Measurements from ENCODE around the gene SEPTIN7. TPM values are rescaled to one million over a fixed set of nuclear protein-coding genes. Genes with fewer than 3 reads are reported as not detected.

Gene SEPTIN7
- total and polyA plus RNA-seq, 9 of the 15 experiments (the other 6 are each of a cell fraction or from before 2014, with no cell fraction given): 95.0 to 268 (median 163) TPM

GRCh38 chr7:35758421-35758820, 42.4 kb upstream of the SEPTIN7 start (continued):
- TF ChIP-seq RREB1 (CRISPR knock-in tag; IDR thresholded peaks at IDR 0.05) (no peak), CTCFL (IDR thresholded peaks at IDR 0.05; ENCODE audit: borderline replicate concordance, insufficient read depth, low read depth, low read length, poor library complexity, severe bottlenecking) (no peak), SOX6 (IDR thresholded peaks at IDR 0.05) (no peak), LARP7 (IDR thresholded peaks at IDR 0.05) (no peak), ATF4 (CRISPR knock-in tag; IDR thresholded peaks at IDR 0.05) (no peak), RAD21 (CRISPR knock-in tag; conservative IDR thresholded peaks at IDR 0.05 in 1 of 2, IDR thresholded peaks at IDR 0.05 in 1 of 2) (peak in 1 of 2 experiments; percentile 38; a peak in 2 of 4 replicates), CGGBP1 (CRISPR knock-in tag; IDR thresholded peaks at IDR 0.05) (no peak), ZBTB34 (CRISPR knock-in tag; IDR thresholded peaks at IDR 0.05) (no peak), POLR3A (IDR thresholded peaks at IDR 0.05; ENCODE audit: borderline replicate concordance, extremely low read depth, insufficient read depth, insufficient read length) (no peak), ZNF165 (CRISPR knock-in tag; IDR thresholded peaks at IDR 0.05; ENCODE audit: borderline replicate concordance) (no peak), LEF1 (IDR thresholded peaks at IDR 0.05) (no peak), HMG20A (CRISPR knock-in tag; conservative IDR thresholded peaks at IDR 0.05) (no peak), MNT (conservative IDR thresholded peaks at IDR 0.05) (no peak), HDAC3 (IDR thresholded peaks at IDR 0.05; ENCODE audit: borderline replicate concordance, partially characterized antibody) (no peak)

Data from K562 (cell line).